Kidney (tissue), 14 donors: ENCODE measurements around the gene FAM120B. TPM values are rescaled to one million over a fixed set of nuclear protein-coding genes. Genes with fewer than 3 reads are reported as not detected.
"Not testable (repeated sequence)": the region's sequence is repeated elsewhere in the genome, so short reads cannot be mapped to it uniquely, and the experiment has no call there.

Source experiments
- DNase-seq, 5 donors: peaks; one replicate each; pipeline ENCODE4 v3.0.0-alpha.2; 2013 to 2020
- FAIRE-seq: peaks from 2 replicates; lab custom pipeline; 2012; peaks lifted over from hg19 to GRCh38; lab: Jason Lieb, UNC
- H3K27ac ChIP-seq, 2 donors: one replicate each; pipeline ENCODE4 v1.7.0; 2013; ENCODE audit warnings: low read depth in 2 of 2, low read length in 2 of 2, inconsistent platforms in 1 of 2
- H3K27me3 ChIP-seq: one replicate; pipeline ENCODE4 v1.7.1; 2013; ENCODE audit warnings: low read length, inconsistent platforms; ENCODE audit not compliant: control insufficient read depth, insufficient read depth
- H3K36me3 ChIP-seq, 3 donors: one replicate each; pipeline versions ENCODE4 v1.7.0 to v1.7.1; 2013; ENCODE audit warnings: low read length in 3 of 3, control low read depth in 1 of 3, inconsistent platforms in 1 of 3; ENCODE audit not compliant: insufficient read depth in 3 of 3, control insufficient read depth in 2 of 3
- H3K4me1 ChIP-seq, 3 donors: one replicate each; pipeline versions ENCODE4 v1.7.0 to v1.7.1; 2013; ENCODE audit warnings: low read length in 3 of 3, inconsistent platforms in 1 of 3, low read depth in 1 of 3; ENCODE audit not compliant: control insufficient read depth in 2 of 3, insufficient read depth in 2 of 3
- H3K4me3 ChIP-seq, 3 donors: one replicate each; pipeline versions ENCODE4 v1.7.0 to v1.8.1; 2013; ENCODE audit warnings: low read length in 3 of 3, control low read depth in 1 of 3, inconsistent platforms in 1 of 3
- H3K9ac ChIP-seq, 3 donors: one replicate each; pipeline versions ENCODE4 v1.7.0 to v1.7.1; 2013; ENCODE audit warnings: low read length in 3 of 3, control low read depth in 1 of 3, inconsistent platforms in 1 of 3
- H3K9me3 ChIP-seq, 3 donors: one replicate each; pipeline versions ENCODE4 v1.7.0 to v1.7.1; 2013; ENCODE audit warnings: low read length in 3 of 3, control low read depth in 1 of 3, inconsistent platforms in 1 of 3; ENCODE audit not compliant: control insufficient read depth in 2 of 3, insufficient read depth in 1 of 3
- intact Hi-C: fragments of 100-400 bp; cut with DNase I; formaldehyde crosslinking; loops from one replicate; pipeline ENCODE4 v1.11.1; 2022
- polyA plus RNA-seq: library from polyadenylated mRNA; stranded (reverse); fragments of 350-450 nt; fragmentation: Illumina TruSeq; extraction: RNeasy Lipid Tissue Mini Kit (QIAGEN cat#74804); gene quantifications from one replicate; pipeline ENCODE4 v1.2.3, GENCODE V29; 2014; ENCODE audit warnings: low read depth, low replicate concordance; ENCODE audit not compliant: insufficient read depth
- total RNA-seq: library from RNA; stranded (reverse); fragmentation: NEBNext Ultra II Directional; extraction: Animal tissue kit (Norgen Biotek cat#: 25700); gene quantifications from one replicate; pipeline ENCODE4 v1.2.1, GENCODE V29; 2021
- TF ChIP-seq, protein P1 (sequence below): IDR thresholded peaks from 3 replicates; pipeline ENCODE4 v1.5.1; 2012; ENCODE audit warnings: mild to moderate bottlenecking, moderate library complexity, borderline replicate concordance; ENCODE audit not compliant: insufficient read depth; ENCODE audit errors: extremely low read depth
- donor health status: control.
- donor health status: control.
- donor health status: control.
- donor health status: control.
- donor health status: control.
- donor health status: DM: yes; HTN: yes; CAD: no.
- donor health status: Normal renal cell carcinoma (clear cell type).

The FAM120B gene
- total and polyA plus RNA-seq, 2 donors from 2014 or later, result 16.5 to 34.8 TPM

DNA sequence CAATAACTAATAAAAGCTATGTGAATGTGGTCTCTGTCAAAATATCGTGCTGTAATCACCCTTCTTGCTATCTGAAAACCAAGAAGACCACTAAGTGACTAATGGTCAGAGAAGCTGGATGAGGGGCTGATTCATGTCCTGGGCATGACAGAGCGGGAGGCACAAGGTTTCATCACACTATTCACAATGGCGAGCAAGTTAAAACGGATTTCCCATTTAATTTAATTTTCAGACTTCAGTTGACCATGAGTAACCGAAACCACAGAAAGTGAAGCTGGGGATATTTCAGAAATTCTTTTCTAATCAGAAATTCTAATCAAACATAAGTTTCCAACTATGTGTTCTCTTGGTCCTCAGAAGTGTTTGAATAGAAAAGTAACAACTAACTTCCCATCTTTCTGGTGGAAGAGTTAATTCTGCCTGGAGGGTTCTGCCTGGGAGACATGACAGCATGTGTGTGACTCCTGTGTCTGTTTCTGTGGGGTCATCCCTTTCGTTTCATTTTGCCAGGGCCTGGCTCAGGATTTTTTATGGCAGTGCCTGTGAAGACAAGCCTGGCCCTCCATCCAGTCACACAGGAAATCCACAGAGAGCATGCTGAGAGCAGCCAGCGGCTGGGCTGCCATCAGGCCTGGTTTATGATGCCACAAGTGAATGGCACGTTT, 98.9 kb downstream of the FAM120B start:
- TF ChIP-seq, protein P1, sequence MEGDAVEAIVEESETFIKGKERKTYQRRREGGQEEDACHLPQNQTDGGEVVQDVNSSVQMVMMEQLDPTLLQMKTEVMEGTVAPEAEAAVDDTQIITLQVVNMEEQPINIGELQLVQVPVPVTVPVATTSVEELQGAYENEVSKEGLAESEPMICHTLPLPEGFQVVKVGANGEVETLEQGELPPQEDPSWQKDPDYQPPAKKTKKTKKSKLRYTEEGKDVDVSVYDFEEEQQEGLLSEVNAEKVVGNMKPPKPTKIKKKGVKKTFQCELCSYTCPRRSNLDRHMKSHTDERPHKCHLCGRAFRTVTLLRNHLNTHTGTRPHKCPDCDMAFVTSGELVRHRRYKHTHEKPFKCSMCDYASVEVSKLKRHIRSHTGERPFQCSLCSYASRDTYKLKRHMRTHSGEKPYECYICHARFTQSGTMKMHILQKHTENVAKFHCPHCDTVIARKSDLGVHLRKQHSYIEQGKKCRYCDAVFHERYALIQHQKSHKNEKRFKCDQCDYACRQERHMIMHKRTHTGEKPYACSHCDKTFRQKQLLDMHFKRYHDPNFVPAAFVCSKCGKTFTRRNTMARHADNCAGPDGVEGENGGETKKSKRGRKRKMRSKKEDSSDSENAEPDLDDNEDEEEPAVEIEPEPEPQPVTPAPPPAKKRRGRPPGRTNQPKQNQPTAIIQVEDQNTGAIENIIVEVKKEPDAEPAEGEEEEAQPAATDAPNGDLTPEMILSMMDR, result no peak
- Histone ChIP-seq H3K9ac (no peak overlapping the region), H3K36me3 (peaks cover 4 to 15% (median 8%) of the 10 kb centered on the region in 3 donors), H3K27ac (no peak overlapping the region), H3K27me3 (no peaks in the 10 kb centered on the region), H3K9me3 (no peaks in the 10 kb centered on the region), H3K4me1 (no peaks in the 10 kb centered on the region), H3K4me3 (no peak overlapping the region)
- no peak for FAIRE-seq
- DNase-seq, result no peak
- intact Hi-C loops, result no loop called here

DNA sequence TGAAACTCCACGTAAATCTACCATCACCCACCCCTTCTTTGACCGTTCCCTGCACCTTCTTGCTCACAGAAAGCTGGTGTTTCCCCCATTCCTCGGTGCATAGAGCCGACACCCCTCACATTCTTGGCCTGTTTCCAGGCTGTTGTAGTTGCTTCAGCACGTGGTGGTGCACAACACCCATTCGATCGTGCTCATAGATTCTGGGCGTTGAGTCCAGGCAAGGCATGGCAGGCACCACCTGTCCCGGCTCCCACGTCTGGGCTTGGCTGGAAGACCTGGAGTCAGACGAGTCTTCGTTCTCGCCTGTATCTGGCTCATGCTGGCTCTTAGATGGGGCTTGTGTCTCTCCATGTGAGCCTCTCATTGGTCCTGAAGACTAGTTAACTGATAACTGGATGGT, 100.6 kb downstream of the FAM120B start:
- intact Hi-C loops, result no loop called here
- H3K4me1 ChIP-seq, result no peaks in the 10 kb centered on the region
- no peak overlapping the region for H3K9ac ChIP-seq
- DNase-seq, result no peak
- FAIRE-seq, result no peak
- peaks cover 4 to 9% (median 8%) of the 10 kb centered on the region in 3 donors for H3K36me3 ChIP-seq
- H3K4me3 ChIP-seq, result no peak overlapping the region
- H3K27ac ChIP-seq, result no peak overlapping the region
- TF ChIP-seq, protein P1, result no peak
- H3K9me3 ChIP-seq, result no peaks in the 10 kb centered on the region
- H3K27me3 ChIP-seq, result no peaks in the 10 kb centered on the region

DNA sequence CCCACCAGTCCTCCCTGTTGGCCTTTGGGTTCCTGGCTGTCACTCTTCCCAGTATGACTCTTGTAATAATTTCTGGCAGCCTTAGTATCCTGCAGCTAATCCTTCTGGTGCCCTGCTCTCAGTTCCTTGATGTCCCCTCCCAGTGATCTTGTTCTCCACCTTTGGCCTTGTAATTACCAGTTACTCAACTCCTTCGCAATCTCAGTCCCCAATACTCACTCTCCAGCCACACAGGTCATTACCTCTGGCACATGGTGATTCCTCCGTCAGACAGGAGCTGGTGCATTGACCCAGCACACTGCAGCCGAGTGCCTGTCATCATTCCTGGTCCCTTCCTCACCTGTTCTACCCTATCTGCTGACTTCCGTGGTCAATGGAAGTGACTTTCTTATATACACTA, 101.4 kb downstream of the FAM120B start:
- Histone ChIP-seq H3K27me3 (no peaks in the 10 kb centered on the region), H3K4me1 (no peaks in the 10 kb centered on the region), H3K4me3 (no peak overlapping the region), H3K9me3 (no peaks in the 10 kb centered on the region), H3K27ac (no peak overlapping the region), H3K9ac (no peak overlapping the region), H3K36me3 (peaks cover 4 to 8% (median 7%) of the 10 kb centered on the region in 3 donors)
- intact Hi-C loops, result no loop called here
- DNase-seq (no peak), FAIRE-seq (no peak)
- TF ChIP-seq, protein P1, result no peak

DNA sequence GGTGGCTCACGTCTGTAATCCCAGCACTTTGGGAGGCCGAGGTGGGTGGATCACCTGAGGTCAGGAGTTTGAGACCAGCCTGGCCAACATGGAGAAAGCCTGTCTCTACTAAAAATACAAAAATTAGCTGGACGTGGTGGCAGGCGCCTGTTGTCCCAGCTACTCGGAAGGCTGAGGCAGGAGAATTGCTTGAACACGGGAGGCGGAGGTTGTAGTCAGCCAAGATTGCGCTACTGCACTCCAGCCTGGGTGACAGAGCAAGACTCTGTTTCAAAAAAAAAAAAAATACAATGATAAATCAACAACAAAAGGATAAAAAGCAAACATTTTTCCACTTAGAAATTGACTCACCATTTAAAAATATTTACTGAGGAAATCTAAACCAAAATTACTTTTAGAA, 103.2 kb downstream of the FAM120B start:
- H3K36me3 ChIP-seq, DNase-seq, H3K9ac ChIP-seq, FAIRE-seq, H3K4me1 ChIP-seq, H3K27me3 ChIP-seq, H3K27ac ChIP-seq, H3K9me3 ChIP-seq, H3K4me3 ChIP-seq, intact Hi-C loops: not testable (repeated sequence)
